Measurements from ENCODE around the gene PRKCI.

DNA sequence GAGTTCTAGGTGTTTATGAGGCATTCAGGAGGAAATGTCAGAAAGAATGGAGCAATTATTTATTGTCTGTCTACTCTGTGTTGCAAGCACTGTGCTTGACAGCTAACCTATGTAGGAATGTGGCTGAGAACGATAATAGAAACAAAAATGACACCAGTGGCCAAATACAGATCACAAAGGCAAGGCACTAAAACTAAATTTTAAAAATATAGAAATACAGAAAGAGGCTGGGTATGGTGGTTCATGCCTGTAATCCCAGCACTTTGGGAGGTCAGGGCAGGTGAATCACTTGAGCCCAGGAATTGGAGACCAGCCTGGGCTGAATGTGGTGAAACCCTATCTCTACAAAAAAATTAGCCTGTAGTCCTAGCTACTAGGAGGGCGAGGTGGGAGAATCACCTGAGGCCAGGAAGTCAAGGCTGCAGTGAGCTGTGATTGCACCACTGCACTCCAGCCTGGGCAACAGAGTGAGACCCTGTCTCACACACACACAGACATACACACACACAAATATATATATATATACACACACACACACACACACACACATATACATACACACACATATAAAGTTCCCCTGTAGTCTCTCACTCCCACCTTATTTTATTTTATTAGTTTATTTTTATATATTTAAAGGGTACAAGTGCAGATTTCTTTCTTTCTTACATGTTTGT lies 6.0 kb downstream of the PRKCI start:
- TF ChIP-seq EZH2 (IDR thresholded peaks at IDR 0.05; ENCODE audit: borderline replicate concordance, low read depth, low read length) (no peak), MGA (IDR thresholded peaks at IDR 0.05) (no peak), FOXK2 (conservative IDR thresholded peaks at IDR 0.05 in 1 of 2, IDR thresholded peaks at IDR 0.05 in 1 of 2; ENCODE audit: low read depth in 2 of 2) (no peak), KLF13 (tag; IDR thresholded peaks at IDR 0.05; ENCODE audit: borderline replicate concordance, low read depth) (no peak)
- TF ChIP-seq, protein P1, sequence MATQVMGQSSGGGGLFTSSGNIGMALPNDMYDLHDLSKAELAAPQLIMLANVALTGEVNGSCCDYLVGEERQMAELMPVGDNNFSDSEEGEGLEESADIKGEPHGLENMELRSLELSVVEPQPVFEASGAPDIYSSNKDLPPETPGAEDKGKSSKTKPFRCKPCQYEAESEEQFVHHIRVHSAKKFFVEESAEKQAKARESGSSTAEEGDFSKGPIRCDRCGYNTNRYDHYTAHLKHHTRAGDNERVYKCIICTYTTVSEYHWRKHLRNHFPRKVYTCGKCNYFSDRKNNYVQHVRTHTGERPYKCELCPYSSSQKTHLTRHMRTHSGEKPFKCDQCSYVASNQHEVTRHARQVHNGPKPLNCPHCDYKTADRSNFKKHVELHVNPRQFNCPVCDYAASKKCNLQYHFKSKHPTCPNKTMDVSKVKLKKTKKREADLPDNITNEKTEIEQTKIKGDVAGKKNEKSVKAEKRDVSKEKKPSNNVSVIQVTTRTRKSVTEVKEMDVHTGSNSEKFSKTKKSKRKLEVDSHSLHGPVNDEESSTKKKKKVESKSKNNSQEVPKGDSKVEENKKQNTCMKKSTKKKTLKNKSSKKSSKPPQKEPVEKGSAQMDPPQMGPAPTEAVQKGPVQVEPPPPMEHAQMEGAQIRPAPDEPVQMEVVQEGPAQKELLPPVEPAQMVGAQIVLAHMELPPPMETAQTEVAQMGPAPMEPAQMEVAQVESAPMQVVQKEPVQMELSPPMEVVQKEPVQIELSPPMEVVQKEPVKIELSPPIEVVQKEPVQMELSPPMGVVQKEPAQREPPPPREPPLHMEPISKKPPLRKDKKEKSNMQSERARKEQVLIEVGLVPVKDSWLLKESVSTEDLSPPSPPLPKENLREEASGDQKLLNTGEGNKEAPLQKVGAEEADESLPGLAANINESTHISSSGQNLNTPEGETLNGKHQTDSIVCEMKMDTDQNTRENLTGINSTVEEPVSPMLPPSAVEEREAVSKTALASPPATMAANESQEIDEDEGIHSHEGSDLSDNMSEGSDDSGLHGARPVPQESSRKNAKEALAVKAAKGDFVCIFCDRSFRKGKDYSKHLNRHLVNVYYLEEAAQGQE (IDR thresholded peaks at IDR 0.05; ENCODE audit: borderline replicate concordance) = no peak
- TF ChIP-seq, protein P1 (CRISPR knock-in tag; IDR thresholded peaks at IDR 0.05; ENCODE audit: low read depth) = no peak

Data from K562 (cell line).